Keratinocyte (primary cell): ENCODE results near the gene GRIK4.

Experiments
- EZH2 ChIP-seq: IDR thresholded peaks from one replicate; pipeline ENCODE4 v1.6.1; 2012; ENCODE audit warnings: inconsistent platforms, mild to moderate bottlenecking, low read length, moderate library complexity
- TF ChIP-seq, protein P1 (sequence below), 3 experiments: IDR thresholded peaks in 1 of 3; conservative IDR thresholded peaks in 1 of 3; optimal IDR thresholded peaks in 1 of 3; 2 replicates in 2 of 3; 3 replicates in 1 of 3; pipeline versions ENCODE3 to v1.5.1; 2011; ENCODE audit warnings: low read length in 3 of 3, mild to moderate bottlenecking in 3 of 3, moderate library complexity in 2 of 3, control low read depth in 1 of 3, inconsistent platforms in 1 of 3; ENCODE audit not compliant: insufficient read depth in 2 of 3; ENCODE audit errors: extremely low read depth in 1 of 3

DNA sequence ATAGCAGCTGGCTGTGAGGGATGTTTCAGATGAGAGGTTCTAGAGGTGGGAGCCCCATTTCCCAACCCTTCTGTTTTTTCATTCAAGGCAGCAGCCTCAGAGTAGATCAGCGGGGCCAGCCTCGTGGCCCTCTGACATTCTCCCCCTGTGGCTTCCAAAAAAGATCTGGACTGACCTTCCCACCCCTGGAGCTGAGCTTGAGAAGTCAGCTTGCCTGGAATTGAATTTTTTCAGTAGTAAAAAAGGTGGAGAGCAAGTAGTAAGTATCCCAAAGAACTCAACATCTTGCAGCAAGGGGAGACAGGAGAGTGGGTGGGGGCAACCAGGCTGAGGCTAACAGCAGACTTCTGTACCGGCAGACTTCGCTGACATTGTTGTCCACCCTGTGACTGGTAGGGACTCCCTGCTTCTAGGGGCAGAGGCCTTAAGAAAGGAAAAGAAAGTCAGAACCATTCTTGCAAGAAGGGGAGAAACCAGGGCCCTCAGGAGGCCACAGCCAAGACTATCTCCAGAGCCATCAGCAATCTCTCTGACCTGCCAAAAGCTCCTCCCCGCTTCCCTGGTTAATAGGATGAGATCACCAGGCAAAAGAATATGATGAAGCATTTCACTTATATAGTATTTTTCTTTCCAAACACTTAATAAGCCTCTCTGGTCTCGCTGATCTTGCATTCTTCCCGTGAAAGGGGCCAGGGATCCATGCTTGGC lies 2.0 kb upstream of the GRIK4 start:
- TF ChIP-seq, protein P1, sequence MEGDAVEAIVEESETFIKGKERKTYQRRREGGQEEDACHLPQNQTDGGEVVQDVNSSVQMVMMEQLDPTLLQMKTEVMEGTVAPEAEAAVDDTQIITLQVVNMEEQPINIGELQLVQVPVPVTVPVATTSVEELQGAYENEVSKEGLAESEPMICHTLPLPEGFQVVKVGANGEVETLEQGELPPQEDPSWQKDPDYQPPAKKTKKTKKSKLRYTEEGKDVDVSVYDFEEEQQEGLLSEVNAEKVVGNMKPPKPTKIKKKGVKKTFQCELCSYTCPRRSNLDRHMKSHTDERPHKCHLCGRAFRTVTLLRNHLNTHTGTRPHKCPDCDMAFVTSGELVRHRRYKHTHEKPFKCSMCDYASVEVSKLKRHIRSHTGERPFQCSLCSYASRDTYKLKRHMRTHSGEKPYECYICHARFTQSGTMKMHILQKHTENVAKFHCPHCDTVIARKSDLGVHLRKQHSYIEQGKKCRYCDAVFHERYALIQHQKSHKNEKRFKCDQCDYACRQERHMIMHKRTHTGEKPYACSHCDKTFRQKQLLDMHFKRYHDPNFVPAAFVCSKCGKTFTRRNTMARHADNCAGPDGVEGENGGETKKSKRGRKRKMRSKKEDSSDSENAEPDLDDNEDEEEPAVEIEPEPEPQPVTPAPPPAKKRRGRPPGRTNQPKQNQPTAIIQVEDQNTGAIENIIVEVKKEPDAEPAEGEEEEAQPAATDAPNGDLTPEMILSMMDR (optimal IDR thresholded peaks at IDR 0.05 in 1 of 3, IDR thresholded peaks at IDR 0.05 in 1 of 3, conservative IDR thresholded peaks at IDR 0.05 in 1 of 3; ENCODE audit: extremely low read depth in 1 of 3, insufficient read depth in 2 of 3, low read length in 3 of 3) = no peak
- TF ChIP-seq EZH2 = no peak
